HG02870 (cell line): ENCODE results near the gene ARMC5.

ENCODE experiments used
- ATAC-seq: cut with Tn5 transposase; IDR thresholded peaks from one replicate; pipeline ENCODE4 v1.9.1; 2021; ENCODE audit warnings: mild to moderate bottlenecking, moderate library complexity; ENCODE audit not compliant: unreplicated experiment

The ARMC5 gene

GRCh38 chr16:31460582-31461002 lies 1.3 kb downstream of the ARMC5 start:
- no peak for ATAC-seq

- no peak for ATAC-seq
These were observed 2.1 kb downstream of the ARMC5 start for GRCh38 chr16:31461201-31461920.

GRCh38 chr16:31461921-31462804 lies 2.9 kb downstream of the ARMC5 start:
- ATAC-seq = no peak

GRCh38 chr16:31464348-31464769 lies 5.1 kb downstream of the ARMC5 start:
- ATAC-seq = no peak

GRCh38 chr16:31464781-31465260 lies 5.5 kb downstream of the ARMC5 start:
- ATAC-seq = no peak

GRCh38 chr16:31465788-31466370 lies 6.6 kb downstream of the ARMC5 start:
- ATAC-seq = no peak

GRCh38 chr16:31466381-31466841 lies 7.1 kb downstream of the ARMC5 start:
- ATAC-seq = no peak

- no peak for ATAC-seq
These were observed 8.0 kb downstream of the ARMC5 start for GRCh38 chr16:31467151-31467773.

GRCh38 chr16:31467858-31468257 lies 8.6 kb downstream of the ARMC5 start:
- no peak for ATAC-seq

GRCh38 chr16:31470615-31471014 lies 11.3 kb downstream of the ARMC5 start:
- ATAC-seq = no peak

GRCh38 chr16:31471241-31471874 lies 12.1 kb downstream of the ARMC5 start:
- ATAC-seq = no peak

- ATAC-seq = no peak
These were observed 12.8 kb downstream of the ARMC5 start, which contains the start of gene TGFB1I1 for GRCh38 chr16:31471875-31472708. TSS of gene TGFB1I1 (plus strand) at chr16:31472152. CDS start at chr16:31472189, 37 bp downstream.

- ATAC-seq = no peak
These were observed 13.5 kb downstream of the ARMC5 start for GRCh38 chr16:31472709-31473203.

GRCh38 chr16:31473264-31473984 lies 14.1 kb downstream of the ARMC5 start:
- ATAC-seq = no peak

GRCh38 chr16:31474173-31474714 lies 14.9 kb downstream of the ARMC5 start:
- ATAC-seq = no peak

- no peak for ATAC-seq
These were observed 15.8 kb downstream of the ARMC5 start for GRCh38 chr16:31474773-31475738.

GRCh38 chr16:31475946-31476302 lies 16.6 kb downstream of the ARMC5 start:
- no peak for ATAC-seq
